HG03439 (cell line): ENCODE measurements around the gene RPRD1B.

Experiments
- ATAC-seq: cut with Tn5 transposase; IDR thresholded peaks from one replicate; pipeline ENCODE4 v1.9.1; 2021; ENCODE audit warnings: mild to moderate bottlenecking, moderate library complexity; ENCODE audit not compliant: unreplicated experiment

The RPRD1B gene

GRCh38 chr20:38132910-38133501 is 99.5 kb downstream of the RPRD1B start:
- no peak for ATAC-seq

- ATAC-seq: no peak
Measured at GRCh38 chr20:38133680-38134426, 100.3 kb downstream of the RPRD1B start.

- ATAC-seq: no peak
Measured at GRCh38 chr20:38134427-38135270, 101.1 kb downstream of the RPRD1B start.

GRCh38 chr20:38135271-38135650 is 101.7 kb downstream of the RPRD1B start:
- no peak for ATAC-seq

- ATAC-seq: no peak
Measured at GRCh38 chr20:38135651-38136420, 102.3 kb downstream of the RPRD1B start.

GRCh38 chr20:38136421-38137245 is 103.1 kb downstream of the RPRD1B start:
- ATAC-seq: no peak

GRCh38 chr20:38137441-38138037 is 104.0 kb downstream of the RPRD1B start:
- ATAC-seq: no peak

- no peak for ATAC-seq
Measured at GRCh38 chr20:38138086-38138778, 104.7 kb downstream of the RPRD1B start.

- ATAC-seq: no peak
Measured at GRCh38 chr20:38139156-38139912, 105.8 kb downstream of the RPRD1B start.

- no peak for ATAC-seq
Measured at GRCh38 chr20:38139977-38140753, 106.6 kb downstream of the RPRD1B start.

- ATAC-seq: no peak
Measured at GRCh38 chr20:38141204-38141888, 107.8 kb downstream of the RPRD1B start.
